SK-N-SH treated with all-trans-retinoic acid at 6 μM for 48 hours (cell line): ENCODE results near the gene REV3L.

ENCODE experiments used
- ATAC-seq: fragments of 200-7000 bp; cut with Tn5 transposase; 3 replicates; pipeline ENCODE4 v1.9.1; 2020; ENCODE audit warnings: mild to moderate bottlenecking, moderate library complexity
- ARNTL ChIP-seq: fragments of 450-650 bp; formaldehyde crosslinking; IDR thresholded peaks from 2 replicates; pipeline ENCODE4 v1.5.0; 2020; ENCODE audit warnings: low read depth, mild to moderate bottlenecking, moderate library complexity, borderline replicate concordance
- BACH2 ChIP-seq: fragments of 250-450 bp; sonication (Bioruptor Pico); IDR thresholded peaks from 2 replicates; pipeline ENCODE4 v1.9.0; 2021; ENCODE audit warnings: mild to moderate bottlenecking, borderline replicate concordance
- CREB5 ChIP-seq: fragments of 250-450 bp; sonication (Bioruptor Pico); IDR thresholded peaks from 2 replicates; pipeline ENCODE4 v1.5.1; 2020; ENCODE audit warnings: low read depth, mild to moderate bottlenecking, moderate library complexity
- CSDC2 ChIP-seq: fragments of 250-450 bp; sonication (Bioruptor Pico); IDR thresholded peaks from 2 replicates; pipeline ENCODE4 v1.5.0; 2020; ENCODE audit warnings: mild to moderate bottlenecking, moderate library complexity
- CSRNP3 ChIP-seq: fragments of 250-450 bp; sonication (Bioruptor Pico); IDR thresholded peaks from 2 replicates; pipeline ENCODE4 v1.5.1; 2021; ENCODE audit warnings: mild to moderate bottlenecking, moderate library complexity
- ESRRG ChIP-seq: fragments of 250-450 bp; sonication (Bioruptor Pico); IDR thresholded peaks from 2 replicates; pipeline ENCODE4 v1.6.1; 2021; ENCODE audit warnings: mild to moderate bottlenecking
- GLIS3 ChIP-seq: fragments of 250-450 bp; sonication (Bioruptor Pico); IDR thresholded peaks from 2 replicates; pipeline ENCODE4 v1.5.0; 2020; ENCODE audit warnings: mild to moderate bottlenecking, moderate library complexity
- ISL1 ChIP-seq: fragments of 250-450 bp; sonication (Bioruptor Pico); IDR thresholded peaks from 2 replicates; pipeline ENCODE4 v2.1.2; 2022; ENCODE audit warnings: mild to moderate bottlenecking, moderate library complexity
- OSR1 ChIP-seq: fragments of 250-450 bp; sonication (Bioruptor Pico); IDR thresholded peaks from 2 replicates; pipeline ENCODE4 v1.8.0; 2022; ENCODE audit warnings: moderate library complexity, mild to moderate bottlenecking, inconsistent platforms
- PATZ1 ChIP-seq: fragments of 250-450 bp; sonication (Bioruptor Pico); IDR thresholded peaks from 2 replicates; pipeline ENCODE4 v1.8.0; 2020; ENCODE audit warnings: mild to moderate bottlenecking, moderate library complexity, borderline replicate concordance
- POU6F1 ChIP-seq: fragments of 250-450 bp; sonication (Bioruptor Pico); IDR thresholded peaks from 2 replicates; pipeline ENCODE4 v1.8.0; 2021; ENCODE audit warnings: low read depth, mild to moderate bottlenecking, moderate library complexity, borderline replicate concordance
- PPARA ChIP-seq: fragments of 250-450 bp; sonication (Bioruptor Pico); IDR thresholded peaks from 2 replicates; pipeline ENCODE4 v1.5.0; 2020; ENCODE audit warnings: mild to moderate bottlenecking, borderline replicate concordance
- RARB ChIP-seq: fragments of 250-450 bp; sonication (Bioruptor Pico); IDR thresholded peaks from 2 replicates; pipeline ENCODE4 v1.8.0; 2021; ENCODE audit warnings: mild to moderate bottlenecking, moderate library complexity
- SNAI2 ChIP-seq: fragments of 250-450 bp; sonication (Bioruptor Pico); IDR thresholded peaks from 2 replicates; pipeline ENCODE4 v1.5.0; 2020; ENCODE audit warnings: mild to moderate bottlenecking, moderate library complexity
- TCF4 ChIP-seq: fragments of 250-450 bp; sonication (Bioruptor Pico); IDR thresholded peaks from 2 replicates; pipeline ENCODE4 v1.8.0; 2021; ENCODE audit warnings: mild to moderate bottlenecking, moderate library complexity, borderline replicate concordance
- TOX ChIP-seq: fragments of 250-450 bp; sonication (Bioruptor Pico); IDR thresholded peaks from 2 replicates; pipeline ENCODE4 v1.8.0; 2021; ENCODE audit warnings: mild to moderate bottlenecking, moderate library complexity, borderline replicate concordance
- TSHZ2 ChIP-seq: fragments of 250-450 bp; sonication (Bioruptor Pico); IDR thresholded peaks from 2 replicates; pipeline ENCODE4 v1.5.0; 2020; ENCODE audit warnings: mild to moderate bottlenecking, moderate library complexity
- ZC3H10 ChIP-seq: fragments of 250-450 bp; sonication (Bioruptor Pico); IDR thresholded peaks from 2 replicates; pipeline ENCODE4 v1.5.1; 2021; ENCODE audit warnings: mild to moderate bottlenecking, moderate library complexity
- ZFP3 ChIP-seq: fragments of 250-450 bp; sonication (Bioruptor Pico); IDR thresholded peaks from 2 replicates; pipeline ENCODE4 v1.5.0; 2020; ENCODE audit warnings: mild to moderate bottlenecking, moderate library complexity
- ZFP30 ChIP-seq: fragments of 450-650 bp; formaldehyde crosslinking; IDR thresholded peaks from 2 replicates; pipeline ENCODE4 v1.5.0; 2022; ENCODE audit warnings: mild to moderate bottlenecking, moderate library complexity
- ZNF565 ChIP-seq: fragments of 450-650 bp; formaldehyde crosslinking; conservative IDR thresholded peaks from 2 replicates; pipeline ENCODE4 v1.5.0; 2020; ENCODE audit warnings: low read depth, mild to moderate bottlenecking, moderate library complexity
- ZNF70 ChIP-seq: fragments of 450-650 bp; formaldehyde crosslinking; IDR thresholded peaks from 2 replicates; pipeline ENCODE4 v1.5.0; 2020; ENCODE audit warnings: mild to moderate bottlenecking, moderate library complexity
- ZNF8 ChIP-seq: fragments of 450-650 bp; formaldehyde crosslinking; IDR thresholded peaks from 2 replicates; pipeline ENCODE4 v1.5.0; 2020; ENCODE audit warnings: mild to moderate bottlenecking, moderate library complexity

REV3L gene

GRCh38 chr6:111399626-111400025 is 83.4 kb downstream of the REV3L start:
- no peak for TF ChIP-seq ESRRG (CRISPR knock-in tag)
- TF ChIP-seq POU6F1 (CRISPR knock-in tag) = no peak
- ATAC-seq = no peak

- no peak for ATAC-seq
- TF ChIP-seq OSR1 (CRISPR knock-in tag) (no peak), ZNF70 (CRISPR knock-in tag) (no peak), RARB (CRISPR knock-in tag) (no peak), ZC3H10 (CRISPR knock-in tag) (no peak), PATZ1 (CRISPR knock-in tag) (no peak), ZFP30 (CRISPR knock-in tag) (no peak), ARNTL (CRISPR knock-in tag) (no peak), CSDC2 (CRISPR knock-in tag) (no peak), ZFP3 (CRISPR knock-in tag) (no peak), ZNF8 (CRISPR knock-in tag) (no peak), TOX (CRISPR knock-in tag) (no peak), SNAI2 (CRISPR knock-in tag) (no peak), TCF4 (no peak), CSRNP3 (CRISPR knock-in tag) (no peak), ZNF565 (CRISPR knock-in tag) (no peak)
Measured at GRCh38 chr6:111388681-111389080, 94.3 kb downstream of the REV3L start.

- ATAC-seq = no peak
- no peak for TF ChIP-seq CREB5 (CRISPR knock-in tag)
- no peak for TF ChIP-seq BACH2 (CRISPR knock-in tag)
- no peak for TF ChIP-seq ZFP30 (CRISPR knock-in tag)
- no peak for TF ChIP-seq GLIS3
- TF ChIP-seq ZNF8 (CRISPR knock-in tag) = no peak
- no peak for TF ChIP-seq ZFP3 (CRISPR knock-in tag)
- no peak for TF ChIP-seq SNAI2 (CRISPR knock-in tag)
- no peak for TF ChIP-seq ZNF70 (CRISPR knock-in tag)
- no peak for TF ChIP-seq TSHZ2 (CRISPR knock-in tag)
- TF ChIP-seq OSR1 (CRISPR knock-in tag) = no peak
- TF ChIP-seq ZNF565 (CRISPR knock-in tag) = no peak
- no peak for TF ChIP-seq TCF4
- TF ChIP-seq ISL1 (CRISPR knock-in tag) = no peak
- no peak for TF ChIP-seq ESRRG (CRISPR knock-in tag)
- TF ChIP-seq PPARA (CRISPR knock-in tag) = no peak
- TF ChIP-seq RARB (CRISPR knock-in tag) = no peak
- TF ChIP-seq POU6F1 (CRISPR knock-in tag) = no peak
Measured at GRCh38 chr6:111382476-111383294, 100.3 kb downstream of the REV3L start.
